ENCODE measurements around the gene PNMA5.
A peak's percentile ranks its signal among the peaks of the same experiment; 100 is the strongest.
"Not testable (repeated sequence)": the region's sequence is repeated elsewhere in the genome, so short reads cannot be mapped to it uniquely, and the experiment has no call there.

The PNMA5 gene

DNA sequence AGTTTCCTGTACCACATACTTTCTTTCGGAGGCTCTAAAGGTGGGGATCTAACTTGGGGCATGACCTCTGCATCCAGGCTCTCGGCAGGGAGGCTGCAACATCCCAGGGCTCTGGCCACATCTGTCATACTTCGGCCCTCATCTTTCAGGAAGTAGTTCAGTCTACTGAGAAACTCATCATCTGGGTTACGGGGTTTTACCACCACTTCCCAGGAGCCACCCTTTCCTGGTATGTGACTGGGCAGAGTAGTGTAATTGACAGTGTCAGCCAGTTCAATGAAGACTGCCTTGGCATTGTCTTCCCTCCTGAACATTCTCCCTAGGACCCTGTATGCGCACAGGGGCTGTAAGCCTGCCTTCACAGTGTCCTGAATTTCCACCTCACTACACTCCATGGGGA lies 2.8 kb downstream of the PNMA5 start:
- Mint-ChIP-seq H3K36me3 (ENCODE audit: insufficient read depth) (no peaks in the 10 kb centered on the region), H3K27me3 (peaks cover 0 to 6% of the 10 kb centered on the region in 2 donors), H3K4me1 (ENCODE audit: low read depth in 2 of 2) (peaks cover 0 to 3% of the 10 kb centered on the region in 2 donors), H3K9me3 (no peaks in the 10 kb centered on the region), H3K4me3 (no peak overlapping the region), H3K27ac (peak overlapping the region; percentile 46 to 63)
- no peak for ATAC-seq (replicated peaks)
- DNase-seq, result no peak

DNA sequence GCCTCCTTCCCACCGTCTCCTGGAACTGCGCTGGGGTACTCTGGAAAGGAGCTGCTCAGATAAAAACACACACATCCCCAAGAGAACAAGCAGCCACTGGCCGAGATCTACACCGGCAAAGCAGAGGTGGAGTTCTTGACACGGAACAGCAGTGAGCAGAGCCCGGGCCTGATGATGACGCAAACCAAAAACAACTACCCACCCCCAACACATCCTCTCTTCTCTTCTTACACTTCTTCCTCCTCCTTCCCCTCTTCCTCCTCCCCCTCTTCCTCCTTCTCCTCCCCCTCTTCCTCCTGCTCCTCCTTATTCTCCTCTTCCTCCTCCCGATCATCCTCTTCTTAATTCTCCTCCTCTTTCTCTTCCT lies 4.6 kb downstream of the PNMA5 start:
- Mint-ChIP-seq H3K27me3 (peaks cover 0 to 6% of the 10 kb centered on the region in 2 donors), H3K4me3 (peak overlapping the region in 1 of 2 donors; percentile 35), H3K9me3 (no peaks in the 10 kb centered on the region), H3K27ac (peak overlapping the region in 1 of 2 donors; percentile 88), H3K4me1 (ENCODE audit: low read depth in 2 of 2) (peaks cover 0 to 3% of the 10 kb centered on the region in 2 donors), H3K36me3 (ENCODE audit: insufficient read depth) (no peaks in the 10 kb centered on the region)
- no peak for ATAC-seq (replicated peaks)
- DNase-seq, result no peak

GRCh38 chrX:152988536-152989291 lies 5.2 kb downstream of the PNMA5 start:
- Mint-ChIP-seq H3K27me3 (peaks cover 0 to 6% of the 10 kb centered on the region in 2 donors), H3K4me1 (ENCODE audit: low read depth in 2 of 2) (peaks cover 0 to 3% of the 10 kb centered on the region in 2 donors), H3K27ac (peak overlapping the region; percentile 83 to 88), H3K4me3 (peak overlapping the region; percentile 11 to 35), H3K9me3 (no peaks in the 10 kb centered on the region), H3K36me3 (ENCODE audit: insufficient read depth) (no peaks in the 10 kb centered on the region)
- DNase-seq, result no peak
- no peak for ATAC-seq (replicated peaks)

- Mint-ChIP-seq H3K4me3 (no peak overlapping the region), H3K36me3 (ENCODE audit: insufficient read depth) (no peaks in the 10 kb centered on the region), H3K4me1 (ENCODE audit: low read depth in 2 of 2) (peaks cover 0 to 3% of the 10 kb centered on the region in 2 donors), H3K9me3 (no peaks in the 10 kb centered on the region), H3K27me3 (peaks cover 0 to 6% of the 10 kb centered on the region in 2 donors), H3K27ac (no peak overlapping the region)
- no peak for DNase-seq
- no peak for ATAC-seq (replicated peaks)
Measured at GRCh38 chrX:152987801-152988200, 6.1 kb downstream of the PNMA5 start.

- not testable (repeated sequence) for ATAC-seq (replicated peaks); H3K4me1 Mint-ChIP-seq (ENCODE audit: low read depth in 2 of 2); H3K4me3 Mint-ChIP-seq; H3K36me3 Mint-ChIP-seq (ENCODE audit: insufficient read depth); H3K27me3 Mint-ChIP-seq; H3K9me3 Mint-ChIP-seq; H3K27ac Mint-ChIP-seq; DNase-seq
Measured at GRCh38 chrX:152987156-152987555, 6.8 kb downstream of the PNMA5 start.

GRCh38 chrX:152985383-152985782 lies 8.5 kb downstream of the PNMA5 start:
- H3K27me3 Mint-ChIP-seq; H3K36me3 Mint-ChIP-seq (ENCODE audit: insufficient read depth); H3K4me1 Mint-ChIP-seq (ENCODE audit: low read depth in 2 of 2); H3K4me3 Mint-ChIP-seq; H3K27ac Mint-ChIP-seq; H3K9me3 Mint-ChIP-seq; DNase-seq; ATAC-seq (replicated peaks): not testable (repeated sequence)

DNA sequence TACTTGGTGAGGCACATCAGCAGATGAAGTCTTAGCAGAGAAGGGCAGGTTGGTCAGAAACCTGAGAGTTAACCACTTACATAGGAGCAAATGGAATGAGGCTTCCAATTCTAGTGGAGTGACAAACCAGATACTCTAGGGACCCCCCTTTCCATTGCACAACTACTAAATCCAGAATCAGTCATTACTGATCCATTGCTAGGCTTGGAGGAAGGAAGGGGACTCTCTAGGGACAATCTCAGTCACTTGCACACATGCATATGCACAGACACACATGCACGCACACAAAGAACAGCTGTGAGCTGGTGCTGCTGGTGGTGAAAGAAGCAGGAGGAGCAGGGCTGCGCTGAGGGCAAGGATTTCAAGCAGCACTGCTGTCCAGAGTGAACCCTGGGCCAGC lies 25.7 kb downstream of the PNMA5 start:
- no peak overlapping the region for H3K4me3 Mint-ChIP-seq

DNA sequence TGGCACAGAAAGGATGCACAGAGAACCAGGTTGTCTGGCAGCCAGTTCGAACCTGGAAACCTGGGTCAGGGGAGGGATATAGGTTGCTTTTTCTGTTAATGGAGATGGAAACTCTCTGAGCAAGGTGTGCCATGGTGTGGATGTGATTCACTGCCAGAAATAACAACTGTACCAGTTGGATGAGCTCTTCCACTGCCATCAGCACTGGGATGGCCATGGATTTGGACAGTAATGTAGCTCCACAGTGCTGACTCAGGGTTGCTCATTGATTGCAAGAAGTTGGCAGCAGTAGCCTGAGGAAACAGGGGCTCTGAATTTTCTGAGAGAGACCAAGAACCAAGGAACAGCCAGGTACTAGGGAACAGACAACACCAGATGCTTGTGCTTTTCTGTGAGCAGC lies 33.8 kb downstream of the PNMA5 start:
- H3K27me3 Mint-ChIP-seq, result no peaks in the 10 kb centered on the region
- ATAC-seq (replicated peaks) (no peak), DNase-seq (no peak)
- no peak overlapping the region for H3K4me3 Mint-ChIP-seq
- no peaks in the 10 kb centered on the region for H3K9me3 Mint-ChIP-seq
- H3K4me1 Mint-ChIP-seq (ENCODE audit: low read depth in 2 of 2), result peaks cover 0 to 6% of the 10 kb centered on the region in 2 donors
- no peak overlapping the region for H3K27ac Mint-ChIP-seq
- H3K36me3 Mint-ChIP-seq (ENCODE audit: insufficient read depth), result peaks cover 6% of the 10 kb centered on the region

More for the DNA sequence above, 25.7 kb downstream of the PNMA5 start:
- no peak overlapping the region for H3K27ac Mint-ChIP-seq
- no peak for ATAC-seq (replicated peaks)
- no peaks in the 10 kb centered on the region for H3K36me3 Mint-ChIP-seq (ENCODE audit: insufficient read depth)
- H3K9me3 Mint-ChIP-seq, result no peaks in the 10 kb centered on the region
- no peaks in the 10 kb centered on the region for H3K4me1 Mint-ChIP-seq (ENCODE audit: low read depth in 2 of 2)
- H3K27me3 Mint-ChIP-seq, result no peaks in the 10 kb centered on the region
- DNase-seq, result no peak

GRCh38 chrX:152959626-152960025 lies 34.3 kb downstream of the PNMA5 start:
- H3K4me1 Mint-ChIP-seq (ENCODE audit: low read depth in 2 of 2), result peaks cover 0 to 6% of the 10 kb centered on the region in 2 donors
- no peak overlapping the region for H3K27ac Mint-ChIP-seq
- no peaks in the 10 kb centered on the region for H3K9me3 Mint-ChIP-seq
- no peaks in the 10 kb centered on the region for H3K27me3 Mint-ChIP-seq
- ATAC-seq (replicated peaks), result no peak
- DNase-seq, result no peak
- no peak overlapping the region for H3K4me3 Mint-ChIP-seq
- H3K36me3 Mint-ChIP-seq (ENCODE audit: insufficient read depth), result peaks cover 6% of the 10 kb centered on the region

DNA sequence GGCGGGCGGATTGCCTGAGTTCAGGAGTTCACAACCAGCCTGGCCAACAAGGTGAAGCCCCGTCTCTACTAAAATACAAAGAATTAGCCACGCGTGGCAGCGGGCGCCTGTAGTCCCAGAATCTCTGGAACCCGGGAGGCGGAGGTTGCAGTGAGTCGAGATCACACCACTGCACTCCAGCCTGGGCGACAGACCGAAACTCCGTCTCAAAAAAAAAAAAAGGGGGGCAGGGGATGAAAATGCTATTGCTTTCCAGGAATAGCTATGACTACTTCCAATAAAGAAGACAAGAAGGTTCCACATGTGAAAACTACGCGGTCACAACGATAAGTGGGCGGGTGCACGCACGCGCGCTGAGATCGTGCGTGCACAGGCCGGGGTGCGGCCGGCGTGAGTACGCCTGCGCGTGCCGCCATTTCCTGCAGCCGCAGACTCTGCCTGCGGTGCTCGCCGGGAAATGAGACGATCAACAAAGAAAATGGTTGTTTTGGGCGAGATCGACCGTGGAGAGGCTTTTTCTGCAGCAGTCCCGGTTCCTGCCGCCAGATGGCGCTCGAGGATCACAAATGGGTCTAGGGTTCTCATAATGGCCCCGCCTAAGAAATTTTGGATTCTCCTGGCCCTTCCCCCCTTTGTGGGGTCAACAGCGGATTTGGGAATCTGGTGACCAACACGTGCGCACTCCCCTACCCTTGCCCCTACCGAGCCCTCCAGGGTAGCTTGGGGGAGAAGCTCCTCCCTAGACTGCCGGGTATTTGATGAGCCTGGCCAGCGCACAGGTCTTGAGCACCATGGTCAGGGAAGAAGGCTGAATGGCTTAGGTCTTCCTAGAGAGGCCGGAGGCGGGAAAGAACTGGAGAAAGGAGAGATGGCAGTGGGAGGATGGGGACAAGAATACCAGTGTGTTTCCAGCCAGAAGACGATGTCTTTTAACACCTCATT lies 35.1 kb downstream of the PNMA5 start:
- peak overlapping the region; percentile 85 to 86 for H3K27ac Mint-ChIP-seq
- no peaks in the 10 kb centered on the region for H3K9me3 Mint-ChIP-seq
- peaks cover 0 to 6% of the 10 kb centered on the region in 2 donors for H3K4me1 Mint-ChIP-seq (ENCODE audit: low read depth in 2 of 2)
- peak overlapping the region; percentile 73 to 78 for H3K4me3 Mint-ChIP-seq
- H3K27me3 Mint-ChIP-seq, result no peaks in the 10 kb centered on the region
- ATAC-seq (replicated peaks) (peak; percentile 99), DNase-seq (peak; percentile 89 to 94 (median 90))
- peaks cover 6% of the 10 kb centered on the region for H3K36me3 Mint-ChIP-seq (ENCODE audit: insufficient read depth)

- Mint-ChIP-seq H3K36me3 (ENCODE audit: insufficient read depth) (peaks cover 6% of the 10 kb centered on the region), H3K4me1 (ENCODE audit: low read depth in 2 of 2) (peaks cover 0 to 6% of the 10 kb centered on the region in 2 donors), H3K27ac (peak overlapping the region in 1 of 2 donors; percentile 85), H3K27me3 (no peaks in the 10 kb centered on the region), H3K9me3 (no peaks in the 10 kb centered on the region), H3K4me3 (peak overlapping the region; percentile 47 to 73)
- ATAC-seq (replicated peaks) (no peak), DNase-seq (no peak)
Measured at GRCh38 chrX:152958047-152958446, 35.9 kb downstream of the PNMA5 start.

DNA sequence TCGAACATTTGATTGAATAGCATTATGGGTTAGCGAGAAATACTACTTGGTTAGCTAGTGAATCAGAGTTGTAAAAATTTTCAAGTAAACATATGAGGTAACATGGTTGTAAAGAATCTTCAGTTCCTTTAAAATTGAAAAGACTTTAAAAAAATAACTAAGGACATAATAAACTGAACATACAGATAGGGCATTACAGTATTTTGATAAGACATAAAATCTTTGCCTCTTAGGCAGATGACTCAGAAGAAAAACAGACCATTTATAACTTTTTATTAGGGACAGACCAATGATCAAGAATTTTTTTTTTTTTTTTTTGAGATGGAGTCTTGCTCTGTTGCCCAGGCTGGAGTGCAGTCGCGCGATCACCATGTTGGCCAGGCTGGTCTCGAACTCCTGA lies 43.1 kb downstream of the PNMA5 start:
- no peaks in the 10 kb centered on the region for H3K9me3 Mint-ChIP-seq
- H3K27me3 Mint-ChIP-seq, result no peaks in the 10 kb centered on the region
- H3K4me3 Mint-ChIP-seq, result no peak overlapping the region
- H3K4me1 Mint-ChIP-seq (ENCODE audit: low read depth in 2 of 2), result no peaks in the 10 kb centered on the region
- H3K27ac Mint-ChIP-seq, result no peak overlapping the region
- ATAC-seq (replicated peaks), result no peak
- H3K36me3 Mint-ChIP-seq (ENCODE audit: insufficient read depth), result no peaks in the 10 kb centered on the region
- DNase-seq, result no peak

GRCh38 chrX:152949114-152949513 lies 44.8 kb downstream of the PNMA5 start:
- H3K27me3 Mint-ChIP-seq, result no peaks in the 10 kb centered on the region
- DNase-seq (no peak), ATAC-seq (replicated peaks) (no peak)
- H3K36me3 Mint-ChIP-seq (ENCODE audit: insufficient read depth), result no peaks in the 10 kb centered on the region
- no peak overlapping the region for H3K4me3 Mint-ChIP-seq
- no peak overlapping the region for H3K27ac Mint-ChIP-seq
- H3K9me3 Mint-ChIP-seq, result no peaks in the 10 kb centered on the region
- H3K4me1 Mint-ChIP-seq (ENCODE audit: low read depth in 2 of 2), result no peaks in the 10 kb centered on the region
